ENCODE data around the gene BORCS6. TPM values are rescaled to one million over a fixed set of nuclear protein-coding genes. Genes with fewer than 3 reads are reported as not detected.

Gene BORCS6
- total RNA-seq, 1 experiment from 2014 or later = 3.7 TPM

GRCh38 chr17:8234361-8235270 lies 44.6 kb upstream of the BORCS6 start:
- TF ChIP-seq CTCF (IDR thresholded peaks at IDR 0.05; ENCODE audit: unreplicated experiment) = no peak
- Mint-ChIP-seq H3K27ac (ENCODE audit: unreplicated experiment) (no peak overlapping the region), H3K27me3 (ENCODE audit: unreplicated experiment) (no peaks in the 10 kb centered on the region), H3K4me1 (ENCODE audit: low read depth, unreplicated experiment) (no peaks in the 10 kb centered on the region), H3K9me3 (ENCODE audit: low read depth, unreplicated experiment) (no peaks in the 10 kb centered on the region), H3K36me3 (ENCODE audit: insufficient read depth, unreplicated experiment) (peaks cover 7% of the 10 kb centered on the region), H3K4me3 (ENCODE audit: low read depth, unreplicated experiment) (no peak overlapping the region)
- BruUV-seq (replicated peaks) = no TSS peak
- CTCF ChIA-PET = no interaction called here
- intact Hi-C loops (cut with micrococcal nuclease; ENCODE audit: unreplicated experiment) = no loop called here
- DNase-seq = no peak

- BruUV-seq (replicated peaks) = no TSS peak
- Mint-ChIP-seq H3K36me3 (ENCODE audit: insufficient read depth, unreplicated experiment) (peaks cover 24% of the 10 kb centered on the region), H3K9me3 (ENCODE audit: low read depth, unreplicated experiment) (no peaks in the 10 kb centered on the region), H3K4me1 (ENCODE audit: low read depth, unreplicated experiment) (peaks cover 11% of the 10 kb centered on the region), H3K27me3 (ENCODE audit: unreplicated experiment) (no peaks in the 10 kb centered on the region), H3K27ac (ENCODE audit: unreplicated experiment) (no peak overlapping the region), H3K4me3 (ENCODE audit: low read depth, unreplicated experiment) (no peak overlapping the region)
- no peak for TF ChIP-seq CTCF (IDR thresholded peaks at IDR 0.05; ENCODE audit: unreplicated experiment)
- intact Hi-C loops (cut with micrococcal nuclease; ENCODE audit: unreplicated experiment) = no loop called here
- no peak for DNase-seq
- CTCF ChIA-PET = no interaction called here
These were observed 41.7 kb upstream of the BORCS6 start for GRCh38 chr17:8231701-8232100.

- peak overlapping the region; percentile 65 for H3K4me3 Mint-ChIP-seq (ENCODE audit: low read depth, unreplicated experiment)
- H3K27ac Mint-ChIP-seq (ENCODE audit: unreplicated experiment) = peak overlapping the region; percentile 99
- H3K36me3 Mint-ChIP-seq (ENCODE audit: insufficient read depth, unreplicated experiment) = peaks cover 51% of the 10 kb centered on the region
- TF ChIP-seq CTCF (IDR thresholded peaks at IDR 0.05; ENCODE audit: unreplicated experiment) = no peak
- intact Hi-C loops (cut with micrococcal nuclease; ENCODE audit: unreplicated experiment) = loop anchor here (10.0 kb wide), 1 partner anchor 78 kb away; no protein-coding TSS in a partner anchor
- BruUV-seq (replicated peaks) = no TSS peak
- DNase-seq = no peak
- no peaks in the 10 kb centered on the region for H3K9me3 Mint-ChIP-seq (ENCODE audit: low read depth, unreplicated experiment)
- H3K27me3 Mint-ChIP-seq (ENCODE audit: unreplicated experiment) = no peaks in the 10 kb centered on the region
- CTCF ChIA-PET = interaction anchor here (0.6 kb wide), 1 partner anchor 8 kb away, joined by 4 read pairs; no protein-coding TSS in a partner anchor
- peaks cover 13% of the 10 kb centered on the region for H3K4me1 Mint-ChIP-seq (ENCODE audit: low read depth, unreplicated experiment)
These were observed 37.2 kb upstream of the BORCS6 start for GRCh38 chr17:8227238-8227581.

- no peaks in the 10 kb centered on the region for H3K27me3 Mint-ChIP-seq (ENCODE audit: unreplicated experiment)
- peaks cover 13% of the 10 kb centered on the region for H3K4me1 Mint-ChIP-seq (ENCODE audit: low read depth, unreplicated experiment)
- peak overlapping the region; percentile 65 for H3K4me3 Mint-ChIP-seq (ENCODE audit: low read depth, unreplicated experiment)
- intact Hi-C loops (cut with micrococcal nuclease; ENCODE audit: unreplicated experiment) = loop anchor here (10.0 kb wide), 1 partner anchor 78 kb away; no protein-coding TSS in a partner anchor
- peak; percentile 73 for DNase-seq
- H3K36me3 Mint-ChIP-seq (ENCODE audit: insufficient read depth, unreplicated experiment) = peaks cover 56% of the 10 kb centered on the region
- peak overlapping the region; percentile 99 for H3K27ac Mint-ChIP-seq (ENCODE audit: unreplicated experiment)
- H3K9me3 Mint-ChIP-seq (ENCODE audit: low read depth, unreplicated experiment) = no peaks in the 10 kb centered on the region
- no TSS peak for BruUV-seq (replicated peaks)
- CTCF ChIA-PET = interaction anchor here (0.6 kb wide), 1 partner anchor 8 kb away, joined by 4 read pairs; no protein-coding TSS in a partner anchor
- TF ChIP-seq CTCF (IDR thresholded peaks at IDR 0.05; ENCODE audit: unreplicated experiment) = no peak
These were observed 36.7 kb upstream of the BORCS6 start for GRCh38 chr17:8226536-8227237.

Measured in Calu3 (cell line).